Kidney (tissue), 14 donors: ENCODE measurements around the gene LIX1. TPM values are rescaled to one million over a fixed set of nuclear protein-coding genes. Genes with fewer than 3 reads are reported as not detected.

ENCODE experiments used
- DNase-seq, 5 donors: peaks; one replicate each; pipeline ENCODE4 v3.0.0-alpha.2; 2013 to 2020
- FAIRE-seq: peaks from 2 replicates; lab custom pipeline; 2012; peaks lifted over from hg19 to GRCh38; lab: Jason Lieb, UNC
- H3K27ac ChIP-seq, 2 donors: one replicate each; pipeline ENCODE4 v1.7.0; 2013; ENCODE audit warnings: low read depth in 2 of 2, low read length in 2 of 2, inconsistent platforms in 1 of 2
- H3K27me3 ChIP-seq: one replicate; pipeline ENCODE4 v1.7.1; 2013; ENCODE audit warnings: low read length, inconsistent platforms; ENCODE audit not compliant: control insufficient read depth, insufficient read depth
- H3K36me3 ChIP-seq, 3 donors: one replicate each; pipeline versions ENCODE4 v1.7.0 to v1.7.1; 2013; ENCODE audit warnings: low read length in 3 of 3, control low read depth in 1 of 3, inconsistent platforms in 1 of 3; ENCODE audit not compliant: insufficient read depth in 3 of 3, control insufficient read depth in 2 of 3
- H3K4me1 ChIP-seq, 3 donors: one replicate each; pipeline versions ENCODE4 v1.7.0 to v1.7.1; 2013; ENCODE audit warnings: low read length in 3 of 3, inconsistent platforms in 1 of 3, low read depth in 1 of 3; ENCODE audit not compliant: control insufficient read depth in 2 of 3, insufficient read depth in 2 of 3
- H3K4me3 ChIP-seq, 3 donors: one replicate each; pipeline versions ENCODE4 v1.7.0 to v1.8.1; 2013; ENCODE audit warnings: low read length in 3 of 3, control low read depth in 1 of 3, inconsistent platforms in 1 of 3
- H3K9ac ChIP-seq, 3 donors: one replicate each; pipeline versions ENCODE4 v1.7.0 to v1.7.1; 2013; ENCODE audit warnings: low read length in 3 of 3, control low read depth in 1 of 3, inconsistent platforms in 1 of 3
- H3K9me3 ChIP-seq, 3 donors: one replicate each; pipeline versions ENCODE4 v1.7.0 to v1.7.1; 2013; ENCODE audit warnings: low read length in 3 of 3, control low read depth in 1 of 3, inconsistent platforms in 1 of 3; ENCODE audit not compliant: control insufficient read depth in 2 of 3, insufficient read depth in 1 of 3
- CTCF ChIP-seq: IDR thresholded peaks from 3 replicates; pipeline ENCODE4 v1.5.1; 2012; ENCODE audit warnings: mild to moderate bottlenecking, moderate library complexity, borderline replicate concordance; ENCODE audit not compliant: insufficient read depth; ENCODE audit errors: extremely low read depth
- intact Hi-C: fragments of 100-400 bp; cut with DNase I; formaldehyde crosslinking; loops from one replicate; pipeline ENCODE4 v1.11.1; 2022
- polyA plus RNA-seq: library from polyadenylated mRNA; stranded (reverse); fragments of 350-450 nt; fragmentation: Illumina TruSeq; extraction: RNeasy Lipid Tissue Mini Kit (QIAGEN cat#74804); gene quantifications from one replicate; pipeline ENCODE4 v1.2.3, GENCODE V29; 2014; ENCODE audit warnings: low read depth, low replicate concordance; ENCODE audit not compliant: insufficient read depth
- total RNA-seq: library from RNA; stranded (reverse); fragmentation: NEBNext Ultra II Directional; extraction: Animal tissue kit (Norgen Biotek cat#: 25700); gene quantifications from one replicate; pipeline ENCODE4 v1.2.1, GENCODE V29; 2021
- donor health status: control.
- donor health status: control.
- donor health status: control.
- donor health status: control.
- donor health status: control.
- donor health status: DM: yes; HTN: yes; CAD: no.
- donor health status: Normal renal cell carcinoma (clear cell type).

Gene LIX1
- total and polyA plus RNA-seq, 2 donors from 2014 or later: 0.65 to 33.4 TPM

GRCh38 chr5:97150401-97150800 lies 8.0 kb upstream of the LIX1 start:
- Histone ChIP-seq H3K27ac (no peak overlapping the region), H3K9me3 (no peaks in the 10 kb centered on the region), H3K4me3 (no peak overlapping the region), H3K27me3 (no peaks in the 10 kb centered on the region), H3K9ac (no peak overlapping the region), H3K4me1 (no peaks in the 10 kb centered on the region), H3K36me3 (no peaks in the 10 kb centered on the region)
- intact Hi-C loops: no loop called here
- DNase-seq (no peak), FAIRE-seq (no peak)
- no peak for TF ChIP-seq CTCF

GRCh38 chr5:97149709-97150108 lies 7.3 kb upstream of the LIX1 start:
- H3K27ac ChIP-seq: no peak overlapping the region
- TF ChIP-seq CTCF: no peak
- H3K4me1 ChIP-seq: no peaks in the 10 kb centered on the region
- no peak for DNase-seq
- no peak for FAIRE-seq
- no peaks in the 10 kb centered on the region for H3K27me3 ChIP-seq
- no peak overlapping the region for H3K9ac ChIP-seq
- no peaks in the 10 kb centered on the region for H3K36me3 ChIP-seq
- no peak overlapping the region for H3K4me3 ChIP-seq
- H3K9me3 ChIP-seq: no peaks in the 10 kb centered on the region
- intact Hi-C loops: no loop called here

GRCh38 chr5:97148288-97148687 lies 5.9 kb upstream of the LIX1 start:
- no peak for TF ChIP-seq CTCF
- Histone ChIP-seq H3K4me1 (no peaks in the 10 kb centered on the region), H3K27ac (no peak overlapping the region), H3K9me3 (no peaks in the 10 kb centered on the region), H3K36me3 (no peaks in the 10 kb centered on the region), H3K4me3 (no peak overlapping the region), H3K27me3 (no peaks in the 10 kb centered on the region), H3K9ac (no peak overlapping the region)
- no peak for FAIRE-seq
- intact Hi-C loops: no loop called here
- DNase-seq: no peak

- FAIRE-seq (no peak), DNase-seq (no peak)
- H3K4me1 ChIP-seq: no peaks in the 10 kb centered on the region
- H3K4me3 ChIP-seq: no peak overlapping the region
- no peaks in the 10 kb centered on the region for H3K27me3 ChIP-seq
- no peak overlapping the region for H3K27ac ChIP-seq
- no peak for TF ChIP-seq CTCF
- H3K36me3 ChIP-seq: no peaks in the 10 kb centered on the region
- no peaks in the 10 kb centered on the region for H3K9me3 ChIP-seq
- no peak overlapping the region for H3K9ac ChIP-seq
- intact Hi-C loops: no loop called here
These were observed 1.3 kb upstream of the LIX1 start for GRCh38 chr5:97143704-97144103.
